NB4 (cell line): ENCODE data around the gene RCBTB1.

Experiments used
- POLR2A ChIP-seq: IDR thresholded peaks from 2 replicates; pipeline ENCODE4 v1.6.1; 2011; ENCODE audit warnings: mild to moderate bottlenecking; ENCODE audit not compliant: insufficient read length; ENCODE audit errors: extremely low read depth
- TF ChIP-seq, protein P1 (sequence below): IDR thresholded peaks from one replicate; pipeline ENCODE4 v1.5.1; 2012; ENCODE audit warnings: low read depth, low read length
- TF ChIP-seq, protein P2 (sequence below): IDR thresholded peaks from 2 replicates; pipeline ENCODE4 v1.6.1; 2011; ENCODE audit warnings: low read depth, low read length

DNA sequence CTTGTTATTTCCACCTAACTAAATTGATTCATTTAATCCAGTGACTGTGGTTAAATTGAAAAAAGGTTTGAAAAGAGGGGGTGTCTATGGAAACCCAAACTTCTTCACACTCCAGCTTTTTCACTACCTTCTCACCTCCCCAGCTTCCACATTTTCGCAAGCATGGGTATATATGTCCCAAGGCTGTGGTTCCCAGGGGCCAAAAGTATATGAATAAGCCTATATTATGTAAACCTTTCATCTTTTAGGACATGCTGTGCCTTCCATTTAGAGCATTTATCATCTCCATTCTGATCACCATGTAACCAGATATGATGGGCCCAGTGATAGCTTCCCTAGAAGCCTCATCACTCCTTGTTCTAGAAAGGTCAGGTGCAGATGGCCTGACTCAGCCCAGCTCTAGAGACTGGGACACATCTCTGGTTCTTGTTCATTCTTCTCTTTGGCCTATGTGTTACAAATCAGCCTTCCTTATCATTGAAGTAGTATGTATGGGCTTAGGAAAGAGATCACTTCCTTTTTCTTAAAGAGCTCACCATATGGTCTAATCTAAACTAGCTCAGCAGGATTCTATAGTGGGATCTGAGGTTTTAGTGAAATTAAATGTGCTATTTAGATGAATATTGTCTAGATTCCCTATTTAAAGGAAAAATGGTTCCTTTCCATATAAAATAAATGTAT lies 23.4 kb upstream of the RCBTB1 start:
- TF ChIP-seq, protein P1, sequence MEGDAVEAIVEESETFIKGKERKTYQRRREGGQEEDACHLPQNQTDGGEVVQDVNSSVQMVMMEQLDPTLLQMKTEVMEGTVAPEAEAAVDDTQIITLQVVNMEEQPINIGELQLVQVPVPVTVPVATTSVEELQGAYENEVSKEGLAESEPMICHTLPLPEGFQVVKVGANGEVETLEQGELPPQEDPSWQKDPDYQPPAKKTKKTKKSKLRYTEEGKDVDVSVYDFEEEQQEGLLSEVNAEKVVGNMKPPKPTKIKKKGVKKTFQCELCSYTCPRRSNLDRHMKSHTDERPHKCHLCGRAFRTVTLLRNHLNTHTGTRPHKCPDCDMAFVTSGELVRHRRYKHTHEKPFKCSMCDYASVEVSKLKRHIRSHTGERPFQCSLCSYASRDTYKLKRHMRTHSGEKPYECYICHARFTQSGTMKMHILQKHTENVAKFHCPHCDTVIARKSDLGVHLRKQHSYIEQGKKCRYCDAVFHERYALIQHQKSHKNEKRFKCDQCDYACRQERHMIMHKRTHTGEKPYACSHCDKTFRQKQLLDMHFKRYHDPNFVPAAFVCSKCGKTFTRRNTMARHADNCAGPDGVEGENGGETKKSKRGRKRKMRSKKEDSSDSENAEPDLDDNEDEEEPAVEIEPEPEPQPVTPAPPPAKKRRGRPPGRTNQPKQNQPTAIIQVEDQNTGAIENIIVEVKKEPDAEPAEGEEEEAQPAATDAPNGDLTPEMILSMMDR = no peak
- TF ChIP-seq POLR2A = no peak
- TF ChIP-seq, protein P2, sequence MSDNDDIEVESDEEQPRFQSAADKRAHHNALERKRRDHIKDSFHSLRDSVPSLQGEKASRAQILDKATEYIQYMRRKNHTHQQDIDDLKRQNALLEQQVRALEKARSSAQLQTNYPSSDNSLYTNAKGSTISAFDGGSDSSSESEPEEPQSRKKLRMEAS = no peak
